NCI-H2227 treated with DMSO at 0.1 percent for 48 hours (cell line): Measurements from ENCODE around the gene AKAP8L.

Source experiments
- DNase-seq: peaks from one replicate; lab custom pipeline; 2025; lab: John Stamatoyannopoulos, UW

The AKAP8L gene

DNA sequence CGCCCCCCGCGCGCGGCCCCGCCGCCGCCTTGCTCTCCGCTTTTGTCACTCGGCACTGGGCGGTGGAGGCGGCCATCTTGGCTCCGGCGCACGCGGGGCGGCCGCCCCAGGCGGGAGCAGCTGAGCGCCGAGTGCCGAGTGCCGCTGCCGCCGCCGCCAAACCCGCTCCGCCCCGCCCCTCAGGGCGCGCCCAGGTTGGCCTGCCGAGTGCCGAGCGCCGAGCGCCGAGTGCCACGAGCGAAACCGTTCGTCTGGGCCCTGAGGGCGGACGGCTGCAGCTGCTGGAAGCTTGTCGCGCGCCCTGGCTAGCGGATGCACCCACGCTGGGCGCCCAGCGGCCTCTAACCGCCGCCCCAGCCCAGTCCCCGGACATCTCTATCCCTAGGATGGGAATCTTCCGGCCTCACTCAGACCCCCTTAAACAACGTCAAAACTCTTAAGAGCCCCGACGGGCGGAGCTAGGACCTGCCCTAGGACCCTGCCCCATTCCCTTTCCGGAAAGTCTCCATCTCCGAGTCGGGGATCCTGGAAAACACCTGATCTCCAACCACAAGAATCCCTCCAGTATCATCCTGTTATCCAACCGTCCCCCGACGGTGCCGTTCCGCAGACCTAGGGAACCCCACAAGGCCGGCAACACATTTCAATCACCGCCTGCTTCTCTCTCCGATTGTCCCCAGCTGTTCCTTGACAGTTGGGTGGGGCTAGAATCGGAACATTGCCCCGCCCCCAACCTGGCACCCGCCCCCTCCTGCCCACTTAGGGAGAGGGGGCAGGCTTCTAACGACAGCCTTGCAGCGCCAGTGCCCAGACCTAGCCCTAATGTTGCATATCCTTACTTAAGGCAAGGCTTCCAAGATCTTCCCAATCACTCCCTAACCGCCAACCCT, 14.1 kb upstream of the AKAP8L start:
- peak; percentile 60 for DNase-seq

- no peak for DNase-seq
Observed at GRCh38 chr19:15432018-15432494, 13.3 kb upstream of the AKAP8L start.

DNA sequence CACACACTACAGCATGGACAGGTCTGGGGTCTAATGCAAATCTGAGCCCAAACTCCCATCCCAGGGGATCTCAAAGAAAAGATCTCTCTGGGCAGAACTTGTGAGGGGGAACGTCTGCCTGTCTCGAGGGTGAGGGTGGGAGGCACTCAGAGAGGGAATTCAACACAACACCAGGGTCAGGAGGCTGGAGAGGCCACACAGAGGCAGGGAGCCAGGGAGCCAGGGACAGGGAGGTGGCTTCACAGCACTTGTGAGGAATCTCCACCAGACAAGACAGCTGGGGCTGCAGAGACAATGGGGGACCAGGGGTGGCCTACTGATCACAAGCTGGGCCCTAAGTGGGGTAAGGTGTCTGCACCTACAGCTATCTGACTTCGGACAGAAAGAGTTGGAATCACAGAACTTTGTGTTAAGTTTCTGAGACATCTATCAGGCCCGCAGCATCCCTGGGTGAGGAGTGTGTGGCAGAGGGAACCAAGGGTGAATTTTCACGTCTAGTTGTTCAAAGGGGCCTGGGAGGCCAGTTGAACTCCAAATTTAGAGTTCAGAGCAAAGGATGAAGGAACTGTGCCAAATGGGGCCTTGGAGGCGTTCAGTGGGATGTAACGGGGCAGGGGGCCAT, 12.7 kb upstream of the AKAP8L start:
- DNase-seq, result no peak

GRCh38 chr19:15430526-15431120, 11.8 kb upstream of the AKAP8L start:
- no peak for DNase-seq

GRCh38 chr19:15429825-15430467, 11.2 kb upstream of the AKAP8L start:
- DNase-seq, result no peak

DNA sequence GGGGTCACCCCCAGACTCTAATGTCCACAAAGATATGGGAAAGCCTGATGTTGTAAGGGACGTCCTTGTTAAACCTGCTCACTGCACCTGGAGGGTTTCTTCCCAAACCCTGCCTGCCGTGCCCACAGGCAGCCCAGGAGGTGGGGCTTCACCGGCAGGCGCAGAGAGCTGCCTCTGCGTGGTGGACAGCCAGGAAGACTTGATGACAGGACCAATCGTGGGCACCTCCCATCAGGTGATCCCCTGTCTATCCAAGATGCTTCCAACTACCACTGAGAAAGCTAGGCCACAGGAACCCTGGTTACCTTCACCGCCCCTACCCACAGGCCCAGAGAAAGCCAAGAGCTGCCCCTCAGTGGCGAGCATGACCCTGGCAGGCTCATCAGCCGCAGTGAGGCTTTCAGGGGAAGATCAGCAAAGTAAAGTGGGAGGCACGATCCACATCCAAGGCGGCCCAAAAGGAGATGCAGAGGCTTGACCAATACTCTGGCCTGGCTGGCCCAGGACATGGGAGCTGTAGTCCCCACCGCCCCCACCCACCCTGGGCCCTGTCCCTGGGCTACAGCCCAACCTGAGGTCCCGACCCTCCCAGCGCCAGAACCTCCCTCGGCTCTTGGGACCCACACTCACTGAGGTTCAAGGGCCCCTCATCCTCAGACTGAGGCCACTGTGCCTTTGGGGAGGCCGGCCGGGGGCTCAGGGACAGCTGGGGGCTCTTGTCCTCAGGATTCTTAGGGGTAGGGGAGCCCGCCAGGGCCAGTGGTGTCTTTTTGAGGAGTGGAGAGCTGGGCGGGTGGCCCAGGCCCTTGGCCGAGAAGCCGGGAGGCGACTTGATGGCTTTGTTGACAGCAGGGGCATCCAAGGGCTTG, 10.4 kb upstream of the AKAP8L start:
- no peak for DNase-seq

DNA sequence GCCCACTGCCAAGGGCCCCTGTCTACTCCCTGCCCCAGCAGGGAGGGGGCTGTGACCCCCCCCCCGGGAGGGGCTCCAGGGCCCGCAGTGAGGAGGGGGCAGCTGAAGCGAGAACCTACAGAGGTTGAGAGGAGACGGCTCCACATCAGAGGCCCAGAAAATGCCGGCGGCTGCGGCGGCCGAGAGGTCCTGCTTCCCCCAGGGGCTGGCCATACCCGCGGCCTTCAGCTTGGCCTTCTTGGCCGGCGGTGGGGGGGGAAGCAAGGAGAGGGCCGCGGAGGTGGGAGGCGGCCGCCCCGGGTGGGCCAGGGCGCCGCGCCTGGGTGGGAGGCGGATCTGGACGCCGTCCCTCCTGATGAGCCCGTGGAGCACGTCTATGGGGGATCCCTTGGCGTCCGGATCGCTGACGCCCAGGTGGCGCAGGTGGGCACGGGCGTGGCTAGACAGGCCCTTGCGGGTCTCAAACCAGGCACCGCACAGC, 9.2 kb upstream of the AKAP8L start:
- no peak for DNase-seq

DNA sequence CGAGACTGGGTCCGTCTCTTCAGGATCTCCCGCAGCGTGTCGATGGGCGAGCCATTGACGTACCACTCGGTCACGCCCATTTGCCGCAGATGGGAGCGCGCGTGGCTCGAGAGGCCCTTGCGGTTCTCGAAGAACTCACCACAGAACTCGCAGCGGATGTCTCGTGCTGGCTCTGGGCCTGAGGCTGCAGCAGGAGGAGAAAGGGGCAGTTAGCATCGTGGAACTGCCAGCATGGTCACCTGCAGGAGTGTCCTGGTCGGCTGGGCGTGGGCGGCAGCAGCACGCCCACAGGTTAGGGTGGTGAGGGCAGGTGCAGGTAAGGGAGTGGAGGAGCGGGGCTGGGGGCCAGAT, 8.5 kb upstream of the AKAP8L start:
- no peak for DNase-seq

DNA sequence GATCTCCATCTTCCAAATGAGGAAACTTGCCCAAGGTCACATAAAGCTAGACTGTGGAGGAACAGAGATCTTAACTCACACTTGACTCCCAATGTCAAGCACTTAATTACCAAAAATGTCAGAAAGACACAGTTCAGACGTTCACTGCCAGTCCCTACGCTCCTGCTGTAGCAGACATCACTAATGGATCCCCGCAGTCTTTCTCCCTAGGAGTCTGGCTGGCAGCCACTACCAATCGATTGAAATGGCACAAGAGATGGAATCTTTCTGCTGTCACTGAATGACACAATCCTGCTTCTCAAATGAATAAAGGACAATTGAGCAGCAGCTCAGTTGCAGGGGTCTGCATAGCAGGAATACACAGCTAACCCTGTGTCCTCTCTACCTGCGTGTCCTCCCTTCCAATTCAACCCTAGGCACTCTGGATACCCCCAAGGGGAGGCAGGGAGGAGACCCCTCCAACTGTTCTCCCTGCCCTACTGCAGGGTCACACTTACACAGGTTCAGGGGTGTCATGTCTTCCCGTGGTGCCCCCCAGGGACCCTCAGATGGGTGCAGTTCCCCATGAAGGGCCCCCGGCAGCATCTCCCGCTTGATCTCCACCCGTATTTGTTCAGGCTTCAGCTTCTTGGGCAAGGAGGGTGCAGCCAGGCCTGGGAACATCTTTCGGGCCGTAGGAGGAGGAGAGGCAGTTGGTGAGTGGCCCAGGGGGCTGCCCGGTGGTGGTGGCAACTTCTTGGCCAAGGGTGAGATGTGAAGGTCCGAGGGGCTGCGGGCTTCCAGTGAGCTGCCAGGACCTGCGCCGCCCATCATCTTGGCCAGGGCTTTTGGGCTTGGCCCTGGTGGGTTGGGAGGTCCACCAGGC, 7.9 kb upstream of the AKAP8L start:
- DNase-seq, result no peak

- no peak for DNase-seq
Observed at GRCh38 chr19:15425321-15425950, 6.6 kb upstream of the AKAP8L start.

GRCh38 chr19:15424692-15425272, 6.0 kb upstream of the AKAP8L start:
- no peak for DNase-seq

DNA sequence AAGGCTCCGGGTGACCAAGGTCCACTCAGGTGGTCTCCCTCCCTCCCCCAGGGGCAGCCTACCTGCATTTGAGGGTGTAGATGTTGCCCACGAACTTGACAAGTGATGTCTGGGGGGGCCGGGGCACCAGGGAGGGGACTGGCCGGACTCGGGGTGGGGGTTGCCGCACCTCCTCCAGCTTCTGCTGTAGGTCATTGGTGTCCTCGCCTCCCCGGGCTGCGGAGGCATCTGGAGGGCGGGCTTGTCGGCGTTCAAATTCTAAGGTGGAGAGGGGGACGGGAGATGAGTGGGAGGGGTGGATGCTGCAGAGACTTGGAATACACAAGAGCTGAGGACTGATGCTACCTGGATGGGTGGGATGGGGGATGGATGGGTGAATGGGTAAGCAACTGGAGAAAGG, 5.3 kb upstream of the AKAP8L start:
- no peak for DNase-seq

DNA sequence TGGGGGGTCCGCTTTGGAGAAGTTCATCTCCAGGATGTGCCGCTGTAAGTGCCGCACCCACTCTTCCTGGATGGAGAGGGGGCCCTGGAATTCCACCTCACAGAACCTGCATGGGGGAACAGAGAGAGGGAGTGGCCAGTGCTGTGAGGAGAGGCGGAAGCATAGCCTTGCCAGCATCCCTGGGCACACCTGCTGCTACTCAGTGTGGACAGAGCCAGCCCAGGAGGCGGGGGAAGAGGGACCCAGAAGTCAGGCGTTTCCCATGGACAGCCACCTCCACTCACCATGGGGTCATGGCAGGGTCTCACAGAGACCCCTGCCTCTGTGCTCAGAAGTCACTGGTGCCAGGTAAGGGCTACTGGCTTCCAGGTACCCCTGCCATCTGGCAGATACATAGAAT, 4.3 kb upstream of the AKAP8L start:
- no peak for DNase-seq

- no peak for DNase-seq
Observed at GRCh38 chr19:15422296-15423075, 3.7 kb upstream of the AKAP8L start.

GRCh38 chr19:15421721-15422260, 3.0 kb upstream of the AKAP8L start:
- DNase-seq, result no peak

GRCh38 chr19:15421136-15421695, 2.4 kb upstream of the AKAP8L start:
- no peak for DNase-seq

- DNase-seq, result no peak
Observed at GRCh38 chr19:15419413-15420025, 731 bp upstream of the AKAP8L start.

DNA sequence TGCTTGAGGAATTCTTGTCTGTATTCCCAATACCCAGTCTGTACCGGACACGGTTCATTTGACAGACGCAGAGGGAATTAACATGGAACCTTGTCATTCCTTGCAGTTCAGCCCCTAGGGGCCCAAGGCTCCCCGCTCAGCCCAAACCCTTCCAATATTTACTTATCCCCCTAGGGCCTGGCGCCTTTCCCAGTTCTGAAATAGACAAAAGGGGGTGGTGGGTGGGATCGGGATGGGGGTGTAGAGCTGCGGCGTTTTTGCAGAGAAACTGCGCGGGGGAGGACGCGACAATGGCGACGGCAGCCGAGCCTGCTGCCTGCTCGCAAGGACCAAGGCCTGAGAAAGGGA, 583 bp downstream of the AKAP8L start:
- DNase-seq, result no peak
